HG03575 (cell line): ENCODE results near the gene OR11A1.

Source experiments
- ATAC-seq: cut with Tn5 transposase; IDR thresholded peaks from one replicate; pipeline ENCODE4 v1.9.1; 2021; ENCODE audit not compliant: unreplicated experiment, insufficient number of reproducible peaks, low FRiP score; ENCODE audit errors: extremely low read depth

Gene OR11A1

GRCh38 chr6:29456971-29457370 lies at the start of gene OR11A1, which contains the start of gene OR2H1:
OR11A1 (minus strand) TSS chr6:29457071; CDS start chr6:29427641, 29,430 bp downstream.
OR2H1 (plus strand) TSS chr6:29457155; CDS start chr6:29461770, 4,615 bp downstream.
- no peak for ATAC-seq

GRCh38 chr6:29506446-29507067 lies 49.7 kb upstream of the OR11A1 start:
- ATAC-seq, result no peak

- no peak for ATAC-seq
These were observed 48.9 kb upstream of the OR11A1 start for GRCh38 chr6:29505808-29506207.

GRCh38 chr6:29504961-29505360 lies 48.1 kb upstream of the OR11A1 start:
- ATAC-seq, result no peak

- ATAC-seq, result no peak
These were observed 45.7 kb upstream of the OR11A1 start for GRCh38 chr6:29502597-29502996.

- ATAC-seq, result no peak
These were observed 45.3 kb upstream of the OR11A1 start for GRCh38 chr6:29502181-29502580.

- ATAC-seq, result no peak
These were observed 44.2 kb upstream of the OR11A1 start for GRCh38 chr6:29501106-29501505.

- no peak for ATAC-seq
These were observed 43.7 kb upstream of the OR11A1 start for GRCh38 chr6:29500594-29500993.

GRCh38 chr6:29499704-29500103 lies 42.8 kb upstream of the OR11A1 start:
- ATAC-seq, result no peak

GRCh38 chr6:29496961-29497360 lies 40.1 kb upstream of the OR11A1 start:
- ATAC-seq, result no peak

GRCh38 chr6:29495571-29495970 lies 38.7 kb upstream of the OR11A1 start:
- ATAC-seq, result no peak

GRCh38 chr6:29494131-29494530 lies 37.3 kb upstream of the OR11A1 start:
- ATAC-seq, result no peak

GRCh38 chr6:29493261-29493660 lies 36.4 kb upstream of the OR11A1 start:
- ATAC-seq, result no peak

GRCh38 chr6:29491574-29491973 lies 34.7 kb upstream of the OR11A1 start:
- no peak for ATAC-seq

- no peak for ATAC-seq
These were observed 33.7 kb upstream of the OR11A1 start for GRCh38 chr6:29490552-29490951.

GRCh38 chr6:29490055-29490454 lies 33.2 kb upstream of the OR11A1 start:
- no peak for ATAC-seq

- ATAC-seq, result no peak
These were observed 32.4 kb upstream of the OR11A1 start for GRCh38 chr6:29489286-29489685.

GRCh38 chr6:29488874-29489273 lies 32.0 kb upstream of the OR11A1 start:
- ATAC-seq, result no peak

GRCh38 chr6:29487660-29488059 lies 30.8 kb upstream of the OR11A1 start, which contains the start of gene MAS1L:
MAS1L (minus strand) TSS chr6:29487956; CDS start chr6:29487902, 54 bp downstream.
- no peak for ATAC-seq

GRCh38 chr6:29487131-29487530 lies 30.3 kb upstream of the OR11A1 start:
- ATAC-seq, result no peak

GRCh38 chr6:29486577-29486976 lies 29.7 kb upstream of the OR11A1 start:
- ATAC-seq, result no peak
